Measurements from ENCODE around the gene ARSB. TPM values are rescaled to one million over a fixed set of nuclear protein-coding genes. Genes with fewer than 3 reads are reported as not detected.

Gene ARSB
- total and polyA plus RNA-seq, 2 donors from 2014 or later, result 8.3 to 16.4 TPM

- Histone ChIP-seq H3K4me3 (ENCODE audit: low read length in 3 of 3) (no peak overlapping the region), H3K27me3 (ENCODE audit: control insufficient read depth, insufficient read depth, low read length) (no peaks in the 10 kb centered on the region), H3K9ac (ENCODE audit: low read length in 3 of 3) (no peak overlapping the region), H3K36me3 (ENCODE audit: control insufficient read depth in 2 of 3, insufficient read depth in 3 of 3, low read length in 3 of 3) (no peaks in the 10 kb centered on the region), H3K4me1 (ENCODE audit: control insufficient read depth in 2 of 3, insufficient read depth in 2 of 3, low read depth in 1 of 3, low read length in 3 of 3) (no peaks in the 10 kb centered on the region), H3K9me3 (ENCODE audit: control insufficient read depth in 2 of 3, insufficient read depth in 1 of 3, low read length in 3 of 3) (no peaks in the 10 kb centered on the region), H3K27ac (ENCODE audit: low read depth in 2 of 2, low read length in 2 of 2) (no peak overlapping the region)
- TF ChIP-seq, protein P1, sequence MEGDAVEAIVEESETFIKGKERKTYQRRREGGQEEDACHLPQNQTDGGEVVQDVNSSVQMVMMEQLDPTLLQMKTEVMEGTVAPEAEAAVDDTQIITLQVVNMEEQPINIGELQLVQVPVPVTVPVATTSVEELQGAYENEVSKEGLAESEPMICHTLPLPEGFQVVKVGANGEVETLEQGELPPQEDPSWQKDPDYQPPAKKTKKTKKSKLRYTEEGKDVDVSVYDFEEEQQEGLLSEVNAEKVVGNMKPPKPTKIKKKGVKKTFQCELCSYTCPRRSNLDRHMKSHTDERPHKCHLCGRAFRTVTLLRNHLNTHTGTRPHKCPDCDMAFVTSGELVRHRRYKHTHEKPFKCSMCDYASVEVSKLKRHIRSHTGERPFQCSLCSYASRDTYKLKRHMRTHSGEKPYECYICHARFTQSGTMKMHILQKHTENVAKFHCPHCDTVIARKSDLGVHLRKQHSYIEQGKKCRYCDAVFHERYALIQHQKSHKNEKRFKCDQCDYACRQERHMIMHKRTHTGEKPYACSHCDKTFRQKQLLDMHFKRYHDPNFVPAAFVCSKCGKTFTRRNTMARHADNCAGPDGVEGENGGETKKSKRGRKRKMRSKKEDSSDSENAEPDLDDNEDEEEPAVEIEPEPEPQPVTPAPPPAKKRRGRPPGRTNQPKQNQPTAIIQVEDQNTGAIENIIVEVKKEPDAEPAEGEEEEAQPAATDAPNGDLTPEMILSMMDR (IDR thresholded peaks at IDR 0.05; ENCODE audit: borderline replicate concordance, extremely low read depth, insufficient read depth), result no peak
- DNase-seq, result no peak
- no peak for FAIRE-seq
- intact Hi-C loops (cut with DNase I), result no loop called here
Measured at GRCh38 chr5:78757269-78758053, 227.6 kb downstream of the ARSB start.

GRCh38 chr5:78756858-78757257, 228.3 kb downstream of the ARSB start:
- Histone ChIP-seq H3K27ac (ENCODE audit: low read depth in 2 of 2, low read length in 2 of 2) (no peak overlapping the region), H3K4me1 (ENCODE audit: control insufficient read depth in 2 of 3, insufficient read depth in 2 of 3, low read depth in 1 of 3, low read length in 3 of 3) (no peaks in the 10 kb centered on the region), H3K36me3 (ENCODE audit: control insufficient read depth in 2 of 3, insufficient read depth in 3 of 3, low read length in 3 of 3) (no peaks in the 10 kb centered on the region), H3K9me3 (ENCODE audit: control insufficient read depth in 2 of 3, insufficient read depth in 1 of 3, low read length in 3 of 3) (no peaks in the 10 kb centered on the region), H3K4me3 (ENCODE audit: low read length in 3 of 3) (no peak overlapping the region), H3K27me3 (ENCODE audit: control insufficient read depth, insufficient read depth, low read length) (no peaks in the 10 kb centered on the region), H3K9ac (ENCODE audit: low read length in 3 of 3) (no peak overlapping the region)
- intact Hi-C loops (cut with DNase I), result no loop called here
- DNase-seq (no peak), FAIRE-seq (no peak)
- TF ChIP-seq, protein P1 (IDR thresholded peaks at IDR 0.05; ENCODE audit: borderline replicate concordance, extremely low read depth, insufficient read depth), result no peak

DNA sequence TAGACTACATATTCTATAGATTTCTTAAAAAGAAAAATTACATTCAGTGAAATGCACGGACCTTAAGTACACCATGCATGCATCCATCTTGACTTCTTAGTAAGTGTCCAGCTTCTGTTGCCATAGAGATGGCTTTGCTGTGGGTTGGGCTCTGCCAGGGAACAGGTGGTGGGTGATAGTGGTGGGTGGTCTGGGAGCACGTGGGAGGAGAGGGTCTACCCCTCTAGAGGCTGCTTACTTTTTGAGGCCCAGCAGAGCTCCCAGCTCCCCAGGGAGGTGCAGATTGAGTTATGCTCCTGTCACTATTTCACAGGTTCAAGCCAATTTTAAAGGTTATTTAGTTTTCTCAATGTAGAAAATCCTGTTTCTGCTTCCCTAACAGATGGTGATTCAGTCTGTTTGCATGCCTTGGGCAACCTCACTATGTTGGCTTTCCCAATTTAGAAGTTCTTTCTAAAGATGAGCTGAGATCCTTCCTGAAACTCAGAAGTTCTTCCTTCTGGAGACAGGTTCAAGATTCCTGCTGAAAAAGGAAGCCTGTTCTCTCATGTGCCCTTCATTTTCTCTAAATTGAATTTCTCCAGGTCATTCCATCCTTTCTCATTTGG, 229.2 kb downstream of the ARSB start:
- no peak for FAIRE-seq
- H3K36me3 ChIP-seq (ENCODE audit: control insufficient read depth in 2 of 3, insufficient read depth in 3 of 3, low read length in 3 of 3), result no peaks in the 10 kb centered on the region
- no peaks in the 10 kb centered on the region for H3K4me1 ChIP-seq (ENCODE audit: control insufficient read depth in 2 of 3, insufficient read depth in 2 of 3, low read depth in 1 of 3, low read length in 3 of 3)
- H3K27ac ChIP-seq (ENCODE audit: low read depth in 2 of 2, low read length in 2 of 2), result no peak overlapping the region
- no peak overlapping the region for H3K4me3 ChIP-seq (ENCODE audit: low read length in 3 of 3)
- no peak for DNase-seq
- intact Hi-C loops (cut with DNase I), result no loop called here
- TF ChIP-seq, protein P1 (IDR thresholded peaks at IDR 0.05; ENCODE audit: borderline replicate concordance, extremely low read depth, insufficient read depth), result no peak
- no peaks in the 10 kb centered on the region for H3K27me3 ChIP-seq (ENCODE audit: control insufficient read depth, insufficient read depth, low read length)
- H3K9me3 ChIP-seq (ENCODE audit: control insufficient read depth in 2 of 3, insufficient read depth in 1 of 3, low read length in 3 of 3), result no peaks in the 10 kb centered on the region
- no peak overlapping the region for H3K9ac ChIP-seq (ENCODE audit: low read length in 3 of 3)

All from kidney (tissue), 14 donors.